HUDEP-2 (cell line): ENCODE data around the gene PLEKHA8.

Source experiments
- DNase-seq, 76 experiments: peaks; one replicate each; lab custom pipeline; 2025; ENCODE audit not compliant: unreplicated experiment in 76 of 76; lab: John Stamatoyannopoulos, UW

The PLEKHA8 gene

GRCh38 chr7:30028216-30028748 lies at the start of gene PLEKHA8:
Gene PLEKHA8, plus strand, starts transcription at chr7:30028412. Its CDS starts 351 bp downstream, at chr7:30028763.
- peak in 75 of 76 experiments; percentile 28 to 91 (median 75) for DNase-seq

- DNase-seq: no peak
Observed at GRCh38 chr7:29980151-29980550, 48.1 kb upstream of the PLEKHA8 start.

GRCh38 chr7:29987083-29987482 lies 41.1 kb upstream of the PLEKHA8 start:
- no peak for DNase-seq

GRCh38 chr7:29987811-29988317 lies 40.3 kb upstream of the PLEKHA8 start:
- DNase-seq: no peak

GRCh38 chr7:29988424-29989256 lies 39.6 kb upstream of the PLEKHA8 start:
- peak in 4 of 76 experiments; percentile 5 to 14 (median 9) for DNase-seq

GRCh38 chr7:29989257-29989995 lies 38.8 kb upstream of the PLEKHA8 start, which contains the start of gene SCRN1:
Gene SCRN1, minus strand, starts transcription at chr7:29989801. Its CDS starts 20,734 bp downstream, at chr7:29969067.
- DNase-seq: peak in 1 of 76 experiments; percentile 12

- DNase-seq: no peak
Observed at GRCh38 chr7:29990931-29991330, 37.3 kb upstream of the PLEKHA8 start.

GRCh38 chr7:29991937-29992336 lies 36.3 kb upstream of the PLEKHA8 start:
- DNase-seq: no peak

- no peak for DNase-seq
Observed at GRCh38 chr7:29993140-29993539, 35.1 kb upstream of the PLEKHA8 start.

GRCh38 chr7:29995652-29996051 lies 32.6 kb upstream of the PLEKHA8 start:
- no peak for DNase-seq

- no peak for DNase-seq
Observed at GRCh38 chr7:29996321-29996720, 31.9 kb upstream of the PLEKHA8 start.

- no peak for DNase-seq
Observed at GRCh38 chr7:29998489-29998888, 29.7 kb upstream of the PLEKHA8 start.

- DNase-seq: no peak
Observed at GRCh38 chr7:30001998-30002397, 26.2 kb upstream of the PLEKHA8 start.

- no peak for DNase-seq
Observed at GRCh38 chr7:30003098-30003497, 25.1 kb upstream of the PLEKHA8 start.

GRCh38 chr7:30005464-30005863 lies 22.7 kb upstream of the PLEKHA8 start:
- DNase-seq: no peak

- DNase-seq: no peak
Observed at GRCh38 chr7:30010021-30010420, 18.2 kb upstream of the PLEKHA8 start.

- no peak for DNase-seq
Observed at GRCh38 chr7:30012757-30013156, 15.5 kb upstream of the PLEKHA8 start.

GRCh38 chr7:30018451-30018850 lies 9.8 kb upstream of the PLEKHA8 start:
- no peak for DNase-seq

- DNase-seq: no peak
Observed at GRCh38 chr7:30019387-30019786, 8.8 kb upstream of the PLEKHA8 start.

- DNase-seq: no peak
Observed at GRCh38 chr7:30019960-30020359, 8.3 kb upstream of the PLEKHA8 start.

GRCh38 chr7:30020535-30020934 lies 7.7 kb upstream of the PLEKHA8 start:
- no peak for DNase-seq
